ENCODE data around the gene RASD1. TPM values are rescaled to one million over a fixed set of nuclear protein-coding genes. Genes with fewer than 3 reads are reported as not detected.

RASD1 gene
- total and polyA plus RNA-seq, 4 donors, result 3.2 to 14.6 (median 10.2) TPM

DNA sequence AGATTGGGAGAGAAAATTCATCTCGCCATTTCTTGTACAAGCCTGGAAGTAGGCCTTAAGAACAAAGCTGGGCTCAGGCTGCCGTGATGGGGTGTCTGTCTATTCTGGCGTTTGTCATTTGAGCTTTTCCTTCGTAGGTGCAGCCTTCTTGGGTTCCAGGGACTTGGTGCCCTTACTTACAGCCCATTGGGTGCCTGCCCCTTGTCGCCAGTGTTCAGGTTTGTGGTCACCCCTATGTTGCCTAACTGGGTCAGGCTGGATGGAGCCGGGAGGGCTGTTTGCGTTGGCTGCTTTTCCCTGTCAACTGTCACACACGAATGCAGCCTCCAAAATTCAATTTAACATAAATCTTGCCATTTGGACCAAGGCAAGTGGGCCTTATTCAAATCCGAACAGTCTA is 43.1 kb downstream of the RASD1 start:
- peak in 1 of 6 donors; percentile 9 for DNase-seq (ENCODE audit: low read depth in 4 of 6, low spot score in 6 of 6)
- 76% methylated on average over 7 of the region's 9 CpGs for WGBS (ENCODE audit: insufficient coverage)
- no peak overlapping the region for H3K4me3 ChIP-seq (ENCODE audit: low read depth, low read length)
- no peaks in the 10 kb centered on the region for H3K9me3 ChIP-seq (ENCODE audit: control insufficient read depth, insufficient read depth, low read length)
- H3K27ac ChIP-seq (ENCODE audit: low read depth, low read length), result no peak overlapping the region
- H3K27me3 ChIP-seq (ENCODE audit: control insufficient read depth, insufficient read depth, low read length), result no peaks in the 10 kb centered on the region
- H3K4me1 ChIP-seq (ENCODE audit: control insufficient read depth, insufficient read depth, low read length), result peaks cover 3% of the 10 kb centered on the region
- no peaks in the 10 kb centered on the region for H3K36me3 ChIP-seq (ENCODE audit: control insufficient read depth, insufficient read depth, low read length)

DNA sequence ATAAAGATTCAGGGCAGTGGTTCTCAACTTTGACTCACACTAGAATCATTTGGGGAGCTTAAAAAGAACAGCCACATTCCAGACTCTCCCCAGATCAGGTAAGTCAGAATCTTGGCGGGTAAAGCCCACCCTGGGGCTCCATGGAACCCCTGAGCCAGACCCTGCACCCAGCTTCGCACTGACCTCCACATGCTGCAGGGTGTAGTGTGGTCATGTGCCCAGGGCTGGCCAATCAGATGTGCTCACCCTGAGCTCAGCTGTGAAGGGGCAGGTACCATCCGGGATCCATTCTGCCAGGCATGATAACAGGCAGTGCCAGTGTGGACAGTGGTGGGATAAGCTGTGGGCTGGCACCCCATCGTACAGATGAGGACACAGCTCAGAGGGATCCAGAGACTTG is 47.5 kb downstream of the RASD1 start:
- Histone ChIP-seq H3K27me3 (ENCODE audit: control insufficient read depth, insufficient read depth, low read length) (peaks cover 5% of the 10 kb centered on the region), H3K4me3 (ENCODE audit: low read depth, low read length) (no peak overlapping the region), H3K27ac (ENCODE audit: low read depth, low read length) (no peak overlapping the region), H3K36me3 (ENCODE audit: control insufficient read depth, insufficient read depth, low read length) (no peaks in the 10 kb centered on the region), H3K4me1 (ENCODE audit: control insufficient read depth, insufficient read depth, low read length) (peaks cover 19% of the 10 kb centered on the region), H3K9me3 (ENCODE audit: control insufficient read depth, insufficient read depth, low read length) (no peaks in the 10 kb centered on the region)
- no peak for DNase-seq (ENCODE audit: low read depth in 4 of 6, low spot score in 6 of 6)
- WGBS (ENCODE audit: insufficient coverage), result 82% methylated on average over 3 of the region's 4 CpGs

DNA sequence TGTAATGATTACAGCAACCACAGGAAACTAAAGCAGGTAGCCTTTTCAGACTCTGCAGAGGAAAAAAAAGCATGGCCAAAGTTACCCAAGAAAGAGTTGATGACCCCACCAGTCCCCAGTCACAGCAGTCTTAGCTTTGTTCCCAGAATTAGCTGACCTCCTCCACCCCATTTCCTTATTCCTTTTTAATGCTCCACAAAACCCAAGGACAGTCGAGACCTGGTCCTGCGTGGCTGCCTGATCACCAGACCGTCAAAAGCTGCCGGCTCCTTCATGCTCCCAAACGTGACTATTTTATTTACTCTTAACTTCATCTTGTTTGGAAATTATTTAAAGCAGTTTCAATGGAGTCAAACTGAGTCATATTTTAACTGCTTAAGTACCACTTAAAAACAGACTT is 48.1 kb downstream of the RASD1 start:
- no peak overlapping the region for H3K4me3 ChIP-seq (ENCODE audit: low read depth, low read length)
- H3K36me3 ChIP-seq (ENCODE audit: control insufficient read depth, insufficient read depth, low read length), result no peaks in the 10 kb centered on the region
- H3K27ac ChIP-seq (ENCODE audit: low read depth, low read length), result no peak overlapping the region
- no CpG with 5 or more reads among the region's 5 CpGs for WGBS (ENCODE audit: insufficient coverage)
- peaks cover 18% of the 10 kb centered on the region for H3K4me1 ChIP-seq (ENCODE audit: control insufficient read depth, insufficient read depth, low read length)
- no peaks in the 10 kb centered on the region for H3K9me3 ChIP-seq (ENCODE audit: control insufficient read depth, insufficient read depth, low read length)
- H3K27me3 ChIP-seq (ENCODE audit: control insufficient read depth, insufficient read depth, low read length), result peaks cover 5% of the 10 kb centered on the region
- DNase-seq (ENCODE audit: low read depth in 4 of 6, low spot score in 6 of 6), result no peak

DNA sequence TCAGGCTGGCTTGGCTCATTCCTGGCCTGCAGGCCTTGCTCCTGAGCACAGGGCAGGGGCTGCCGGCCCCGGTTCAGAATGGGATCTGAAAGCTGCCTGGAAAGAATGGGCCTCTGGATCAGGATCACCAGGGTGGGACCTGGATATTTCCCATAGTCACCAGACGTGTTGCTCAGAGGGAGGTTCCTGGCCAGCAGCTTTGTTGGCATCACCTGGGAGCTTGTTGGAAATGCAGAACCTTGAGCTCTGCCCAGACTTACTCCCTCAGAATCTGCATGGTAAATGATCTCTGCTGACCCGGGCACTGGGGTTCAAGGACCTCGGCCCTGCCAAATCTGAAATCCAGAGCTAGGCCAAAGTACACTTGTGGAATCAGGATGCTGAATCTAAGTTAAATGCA is 48.9 kb downstream of the RASD1 start:
- 89% methylated on average over 5 of the region's 5 CpGs for WGBS (ENCODE audit: insufficient coverage)
- DNase-seq (ENCODE audit: low read depth in 4 of 6, low spot score in 6 of 6), result no peak
- no peak overlapping the region for H3K27ac ChIP-seq (ENCODE audit: low read depth, low read length)
- peaks cover 5% of the 10 kb centered on the region for H3K27me3 ChIP-seq (ENCODE audit: control insufficient read depth, insufficient read depth, low read length)
- H3K4me1 ChIP-seq (ENCODE audit: control insufficient read depth, insufficient read depth, low read length), result peaks cover 18% of the 10 kb centered on the region
- H3K36me3 ChIP-seq (ENCODE audit: control insufficient read depth, insufficient read depth, low read length), result no peaks in the 10 kb centered on the region
- no peak overlapping the region for H3K4me3 ChIP-seq (ENCODE audit: low read depth, low read length)
- H3K9me3 ChIP-seq (ENCODE audit: control insufficient read depth, insufficient read depth, low read length), result no peaks in the 10 kb centered on the region

DNA sequence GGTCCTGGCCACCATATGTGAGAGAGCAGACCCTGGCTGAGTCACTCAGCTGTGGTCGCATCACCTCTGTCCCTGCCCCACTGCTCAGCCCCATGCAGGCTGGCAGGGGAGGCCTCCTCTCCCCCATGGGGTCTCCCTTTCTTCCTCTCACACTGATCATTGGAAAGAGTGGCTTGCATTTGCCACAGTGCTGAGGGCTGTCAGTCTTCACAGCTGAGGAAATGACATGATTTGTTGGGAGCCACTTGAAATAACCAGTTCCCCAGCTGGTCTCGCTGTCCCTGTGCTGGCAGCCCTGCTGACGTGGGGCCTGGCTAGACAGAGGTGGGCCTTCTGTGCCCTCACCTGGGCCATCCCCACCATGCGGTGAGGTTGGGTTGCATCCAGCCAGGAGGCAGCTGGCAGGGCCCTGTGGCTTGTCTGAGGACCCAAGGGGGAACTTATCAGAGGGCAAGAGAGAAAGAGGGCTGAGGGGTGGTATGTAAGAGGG is 49.5 kb downstream of the RASD1 start:
- 75% methylated on average over 4 of the region's 4 CpGs for WGBS (ENCODE audit: insufficient coverage)
- Histone ChIP-seq H3K9me3 (ENCODE audit: control insufficient read depth, insufficient read depth, low read length) (no peaks in the 10 kb centered on the region), H3K36me3 (ENCODE audit: control insufficient read depth, insufficient read depth, low read length) (no peaks in the 10 kb centered on the region), H3K27me3 (ENCODE audit: control insufficient read depth, insufficient read depth, low read length) (peaks cover 5% of the 10 kb centered on the region), H3K27ac (ENCODE audit: low read depth, low read length) (no peak overlapping the region), H3K4me3 (ENCODE audit: low read depth, low read length) (no peak overlapping the region), H3K4me1 (ENCODE audit: control insufficient read depth, insufficient read depth, low read length) (peaks cover 18% of the 10 kb centered on the region)
- DNase-seq (ENCODE audit: low read depth in 4 of 6, low spot score in 6 of 6), result no peak

DNA sequence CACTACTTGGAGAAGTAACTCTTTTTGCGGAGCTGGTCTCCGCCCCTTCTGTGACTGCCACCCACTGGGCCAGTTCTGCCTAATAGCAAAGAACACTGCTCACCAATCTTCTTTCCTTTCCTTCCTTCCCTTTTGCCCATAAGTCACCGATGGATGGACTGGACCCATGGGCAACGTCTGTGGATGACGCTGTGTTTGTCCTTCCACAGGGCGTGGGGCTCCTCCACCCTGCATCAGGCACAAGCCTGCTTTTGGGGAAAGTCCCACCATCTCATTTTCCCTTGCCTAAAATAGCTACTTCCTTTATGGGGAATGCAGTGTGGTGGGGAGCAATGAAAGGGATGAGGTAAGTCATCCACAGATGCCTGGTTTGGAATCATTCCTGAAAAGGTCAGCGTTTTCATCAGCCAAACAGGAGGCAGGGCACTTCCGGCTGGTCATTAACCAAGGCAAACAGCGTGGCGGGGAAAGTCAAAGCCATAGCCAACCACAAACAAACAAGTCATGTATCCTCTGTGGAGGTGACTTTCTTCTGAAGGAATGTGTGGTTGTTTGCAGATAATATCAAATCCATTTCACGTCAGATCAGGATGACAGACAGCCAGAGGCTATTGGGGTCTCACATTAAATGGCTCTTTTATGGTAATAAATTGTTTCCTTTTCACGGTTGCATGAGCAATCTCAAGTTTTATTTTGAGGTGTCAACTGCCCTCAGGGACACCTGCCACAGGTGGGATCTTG is 50.1 kb downstream of the RASD1 start:
- 76% methylated on average over 7 of the region's 12 CpGs for WGBS (ENCODE audit: insufficient coverage)
- Histone ChIP-seq H3K4me3 (ENCODE audit: low read depth, low read length) (no peak overlapping the region), H3K9me3 (ENCODE audit: control insufficient read depth, insufficient read depth, low read length) (no peaks in the 10 kb centered on the region), H3K27me3 (ENCODE audit: control insufficient read depth, insufficient read depth, low read length) (peaks cover 5% of the 10 kb centered on the region), H3K36me3 (ENCODE audit: control insufficient read depth, insufficient read depth, low read length) (no peaks in the 10 kb centered on the region), H3K4me1 (ENCODE audit: control insufficient read depth, insufficient read depth, low read length) (peaks cover 20% of the 10 kb centered on the region), H3K27ac (ENCODE audit: low read depth, low read length) (no peak overlapping the region)
- peak in 1 of 6 donors; percentile 15 for DNase-seq (ENCODE audit: low read depth in 4 of 6, low spot score in 6 of 6)

DNA sequence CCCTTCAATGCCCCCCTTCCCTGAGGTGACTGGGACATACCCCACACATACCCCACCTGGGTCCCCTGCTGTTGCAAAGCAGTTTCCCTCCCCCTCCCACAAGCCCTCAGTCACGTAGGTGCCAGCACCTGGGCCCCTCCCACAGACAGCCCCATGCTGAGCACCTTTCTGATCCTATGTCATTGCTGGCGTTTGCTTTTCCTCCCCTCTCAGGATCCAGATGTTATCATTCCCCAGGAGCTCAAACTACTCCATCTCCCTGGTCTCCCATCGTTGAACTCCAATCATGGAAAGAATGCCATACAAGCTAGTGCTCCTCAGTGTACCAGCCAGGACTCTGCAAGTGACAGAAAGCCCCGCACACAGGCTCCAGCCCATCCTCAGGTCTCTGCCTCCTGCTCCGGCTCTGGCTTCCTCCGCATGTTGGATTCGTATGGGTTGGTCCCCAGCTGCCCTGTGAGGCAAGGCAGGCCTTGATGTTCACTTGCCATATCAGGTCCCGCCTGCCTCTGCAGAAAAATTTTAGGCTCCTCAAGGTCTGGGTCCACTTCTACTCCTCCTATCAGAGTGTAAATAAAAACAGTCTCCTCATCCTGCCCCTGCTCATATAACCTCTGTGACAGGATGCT is 50.8 kb downstream of the RASD1 start:
- peaks cover 27% of the 10 kb centered on the region for H3K4me1 ChIP-seq (ENCODE audit: control insufficient read depth, insufficient read depth, low read length)
- H3K27ac ChIP-seq (ENCODE audit: low read depth, low read length), result no peak overlapping the region
- WGBS (ENCODE audit: insufficient coverage), result 70% methylated on average over 8 of the region's 8 CpGs
- no peak for DNase-seq (ENCODE audit: low read depth in 4 of 6, low spot score in 6 of 6)
- H3K4me3 ChIP-seq (ENCODE audit: low read depth, low read length), result no peak overlapping the region
- H3K36me3 ChIP-seq (ENCODE audit: control insufficient read depth, insufficient read depth, low read length), result no peaks in the 10 kb centered on the region
- no peaks in the 10 kb centered on the region for H3K9me3 ChIP-seq (ENCODE audit: control insufficient read depth, insufficient read depth, low read length)
- peaks cover 5% of the 10 kb centered on the region for H3K27me3 ChIP-seq (ENCODE audit: control insufficient read depth, insufficient read depth, low read length)

Small RNAs within 50 kb of the gene (small RNA-seq; reads per million reads assigned to genes)
- not detected for gene RF00019 (ENCODE audit: low replicate concordance)

Other genes with a start within 250 kb of the RASD1 start
- 10 to 100 TPM; 76.5 to 97.5 TPM for gene COPS3, start 215.1 kb downstream of the RASD1 start, total RNA-seq
- 10 to 100 TPM; 89.9 to 92.5 TPM for gene COPS3, start 215.1 kb downstream of the RASD1 start, polyA plus RNA-seq (ENCODE audit: insufficient read length in 2 of 2)
- 1 to 10 TPM; 4.1 to 7.7 TPM for gene NT5M, start 193.0 kb downstream of the RASD1 start, total RNA-seq
- 10 to 100 TPM; 15.5 to 18.2 TPM for gene NT5M, start 193.0 kb downstream of the RASD1 start, polyA plus RNA-seq (ENCODE audit: insufficient read length in 2 of 2)
- gene MED9, start 19.4 kb downstream of the RASD1 start, total RNA-seq, result 10 to 100 TPM; 12.3 to 15.2 TPM
- 10 to 100 TPM; 21.3 to 22.7 TPM for gene MED9, start 19.4 kb downstream of the RASD1 start, polyA plus RNA-seq (ENCODE audit: insufficient read length in 2 of 2)
- gene PEMT, start 95.3 kb upstream of the RASD1 start, total RNA-seq, result 10 to 100 TPM; 28.5 to 44.0 TPM
- gene PEMT, start 95.3 kb upstream of the RASD1 start, polyA plus RNA-seq (ENCODE audit: insufficient read length in 2 of 2), result 10 to 100 TPM; 43.9 to 48.3 TPM
- gene RAI1, start 185.1 kb upstream of the RASD1 start, total RNA-seq, result 10 to 100 TPM; 12.5 to 12.9 TPM
- gene RAI1, start 185.1 kb upstream of the RASD1 start, polyA plus RNA-seq (ENCODE audit: insufficient read length in 2 of 2), result 10 to 100 TPM; 37.8 to 45.2 TPM

Data from spinal cord (tissue), 10 donors.